GM21723 (cell line): ENCODE data around the gene TMEM95.
A peak's percentile ranks its signal among the peaks of the same experiment; 100 is the strongest.
"Not testable (repeated sequence)": the region's sequence is repeated elsewhere in the genome, so short reads cannot be mapped to it uniquely, and the experiment has no call there.

Source experiments
- ATAC-seq: cut with Tn5 transposase; IDR thresholded peaks from one replicate; pipeline ENCODE4 v1.9.1; 2021; ENCODE audit warnings: mild to moderate bottlenecking, moderate library complexity; ENCODE audit not compliant: unreplicated experiment

TMEM95 gene

GRCh38 chr17:7346761-7347614 is 8.0 kb upstream of the TMEM95 start:
- no peak for ATAC-seq

GRCh38 chr17:7347630-7348477 is 7.1 kb upstream of the TMEM95 start:
- ATAC-seq = no peak

GRCh38 chr17:7348478-7349242 is 6.3 kb upstream of the TMEM95 start:
- no peak for ATAC-seq

- peak; percentile 58 for ATAC-seq
Measured at GRCh38 chr17:7351665-7352502, 3.1 kb upstream of the TMEM95 start, which contains the start of gene KCTD11. TSS of gene KCTD11 (plus strand) at chr17:7352162.

GRCh38 chr17:7352503-7352889 is 2.5 kb upstream of the TMEM95 start:
- ATAC-seq = no peak

- no peak for ATAC-seq
Measured at GRCh38 chr17:7352910-7353635, 1.9 kb upstream of the TMEM95 start.

- ATAC-seq = no peak
Measured at GRCh38 chr17:7354262-7354843, 603 bp upstream of the TMEM95 start.

GRCh38 chr17:7355573-7355972 is 617 bp downstream of the TMEM95 start:
- ATAC-seq = no peak

GRCh38 chr17:7356072-7356549 is 1.2 kb downstream of the TMEM95 start:
- ATAC-seq = no peak

- ATAC-seq = no peak
Measured at GRCh38 chr17:7356756-7357155, 1.8 kb downstream of the TMEM95 start.

- no peak for ATAC-seq
Measured at GRCh38 chr17:7357381-7357780, 2.4 kb downstream of the TMEM95 start.

GRCh38 chr17:7361906-7362305 is 7.0 kb downstream of the TMEM95 start:
- no peak for ATAC-seq

- ATAC-seq = no peak
Measured at GRCh38 chr17:7363311-7363710, 8.4 kb downstream of the TMEM95 start.

- not testable (repeated sequence) for ATAC-seq
Measured at GRCh38 chr17:7365963-7366362, 11.0 kb downstream of the TMEM95 start.

- ATAC-seq = no peak
Measured at GRCh38 chr17:7367083-7367482, 12.1 kb downstream of the TMEM95 start.

GRCh38 chr17:7367918-7368598 is 13.1 kb downstream of the TMEM95 start:
- ATAC-seq = no peak

GRCh38 chr17:7368599-7368994 is 13.6 kb downstream of the TMEM95 start:
- not testable (repeated sequence) for ATAC-seq

- ATAC-seq = no peak
Measured at GRCh38 chr17:7369825-7370224, 14.9 kb downstream of the TMEM95 start.
